NCI-H1930 (cell line): ENCODE data around the gene SERPINI1.

ENCODE experiments used
- DNase-seq, 2 experiments: peaks; one replicate each; lab custom pipeline; 2025; lab: John Stamatoyannopoulos, UW

Gene SERPINI1

GRCh38 chr3:167735233-167736138 is at the start of gene SERPINI1:
SERPINI1 (plus strand) TSS chr3:167735721; CDS start chr3:167789129, 53,408 bp downstream.
- DNase-seq = peak; percentile 80 to 82

- no peak for DNase-seq
These were observed 44.2 kb upstream of the SERPINI1 start for GRCh38 chr3:167691366-167691765.

- DNase-seq = no peak
These were observed 41.4 kb upstream of the SERPINI1 start for GRCh38 chr3:167694121-167694520.

DNA sequence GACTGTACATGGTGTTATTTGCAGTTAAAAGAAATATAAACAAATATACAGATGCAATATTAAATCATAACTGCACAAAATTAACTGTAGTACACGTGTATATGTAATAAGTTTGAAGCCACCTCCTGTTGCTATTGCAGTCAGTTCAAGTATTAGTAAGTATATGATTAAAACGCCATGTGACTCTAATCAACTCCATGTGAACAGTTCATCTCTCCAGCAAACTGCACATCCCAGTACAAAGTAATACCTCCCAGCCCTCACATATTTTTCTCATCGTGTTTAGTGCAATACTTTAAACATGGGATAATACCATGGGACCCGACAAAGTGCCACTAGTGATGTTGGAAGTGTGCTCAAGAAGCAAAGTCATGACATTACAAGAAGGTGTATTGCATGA is 35.5 kb upstream of the SERPINI1 start:
- no peak for DNase-seq

DNA sequence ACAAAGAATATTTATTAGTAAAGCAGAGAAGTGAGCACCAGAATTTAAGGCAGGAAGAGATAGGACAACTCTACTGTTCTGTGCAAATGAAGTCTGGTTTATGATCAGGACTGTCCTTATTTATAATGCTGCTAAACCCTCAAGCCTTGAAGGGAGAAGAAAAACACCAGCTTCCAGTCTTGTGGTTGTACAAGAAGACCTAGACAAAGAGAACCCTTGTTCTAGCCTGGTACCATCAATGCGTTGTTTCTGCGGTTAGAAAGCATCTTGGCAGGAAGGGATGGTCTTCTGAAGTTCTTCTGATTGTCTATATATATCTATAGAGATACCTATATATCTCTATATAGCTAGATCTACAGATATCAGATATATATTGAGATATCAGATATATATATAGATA is 34.6 kb upstream of the SERPINI1 start:
- DNase-seq = no peak

DNA sequence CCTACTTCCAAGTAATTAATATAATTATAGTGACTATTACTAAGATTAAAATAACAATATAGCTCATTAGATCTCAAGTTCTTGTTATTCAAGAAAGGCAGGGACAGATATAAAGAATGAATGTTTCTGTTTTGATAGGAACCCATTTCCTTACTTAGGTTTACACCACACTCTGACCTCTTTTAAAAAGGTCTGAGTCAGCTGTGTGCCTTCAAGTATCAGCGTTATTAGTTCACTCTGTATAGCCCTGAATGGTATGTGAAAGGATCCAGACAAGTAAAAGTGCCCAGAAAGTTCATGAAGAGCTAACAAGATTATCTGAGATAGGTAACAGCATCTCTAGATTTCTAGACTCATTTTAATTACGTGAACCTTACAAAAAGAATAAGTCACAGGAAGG is 29.7 kb upstream of the SERPINI1 start:
- DNase-seq = no peak

DNA sequence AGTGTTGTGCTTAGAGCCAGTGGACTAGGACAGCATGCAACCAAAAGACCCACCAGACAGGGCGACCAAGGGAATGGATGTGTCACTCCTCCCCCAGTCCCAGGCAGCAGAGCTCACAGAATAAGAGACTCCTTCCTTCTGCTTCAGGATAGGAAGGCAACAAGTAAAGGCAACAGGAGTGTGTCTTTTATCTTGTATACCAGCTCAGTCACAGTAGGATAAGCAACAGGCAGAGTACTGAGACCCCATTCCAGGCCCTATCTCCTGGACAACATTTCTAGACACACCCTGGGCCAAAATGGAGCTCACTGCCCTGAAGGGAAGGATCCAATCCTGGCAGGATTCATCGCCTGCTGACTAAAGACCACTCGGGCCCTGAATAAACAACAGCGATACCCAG is 25.8 kb upstream of the SERPINI1 start:
- DNase-seq = no peak

DNA sequence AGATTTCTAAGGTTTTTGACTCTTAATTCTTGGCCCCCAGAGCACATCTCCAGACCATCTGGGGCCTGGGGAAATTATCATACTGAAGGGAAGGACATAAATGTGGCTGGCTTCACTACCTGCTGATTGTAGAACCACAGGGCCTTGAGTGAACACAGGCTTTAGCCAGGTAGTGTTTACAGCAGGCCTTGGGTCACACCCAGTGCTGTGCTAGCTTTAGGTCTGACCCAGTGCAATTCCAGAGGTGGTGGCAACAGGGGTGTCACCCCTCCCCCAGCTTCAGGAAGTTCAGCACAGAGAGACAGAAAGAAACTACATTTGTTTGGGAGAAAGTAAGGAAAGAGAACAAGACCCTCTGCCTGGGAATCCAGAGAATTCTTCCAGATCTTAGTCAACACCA is 25.0 kb upstream of the SERPINI1 start:
- DNase-seq = no peak

DNA sequence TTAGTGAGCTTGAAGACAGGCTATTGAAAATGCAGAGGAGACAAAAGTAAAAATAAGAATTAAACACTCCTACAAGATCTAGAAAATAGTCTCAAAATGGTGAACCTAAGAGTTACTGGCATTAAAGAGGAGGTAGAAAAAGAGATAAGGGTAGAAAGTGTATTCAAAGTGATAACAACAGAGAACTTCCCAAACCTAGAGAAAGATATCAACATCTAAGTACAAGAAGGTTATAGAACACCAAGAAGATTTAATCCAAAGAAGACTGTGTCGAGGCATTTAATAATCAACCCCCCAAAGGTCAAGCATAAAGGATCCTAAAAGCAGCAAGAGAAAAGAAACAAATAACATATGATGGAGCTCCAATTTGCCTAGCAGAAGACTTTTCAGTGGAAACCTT is 24.1 kb upstream of the SERPINI1 start:
- no peak for DNase-seq

GRCh38 chr3:167712445-167712844 is 23.1 kb upstream of the SERPINI1 start:
- no peak for DNase-seq

DNA sequence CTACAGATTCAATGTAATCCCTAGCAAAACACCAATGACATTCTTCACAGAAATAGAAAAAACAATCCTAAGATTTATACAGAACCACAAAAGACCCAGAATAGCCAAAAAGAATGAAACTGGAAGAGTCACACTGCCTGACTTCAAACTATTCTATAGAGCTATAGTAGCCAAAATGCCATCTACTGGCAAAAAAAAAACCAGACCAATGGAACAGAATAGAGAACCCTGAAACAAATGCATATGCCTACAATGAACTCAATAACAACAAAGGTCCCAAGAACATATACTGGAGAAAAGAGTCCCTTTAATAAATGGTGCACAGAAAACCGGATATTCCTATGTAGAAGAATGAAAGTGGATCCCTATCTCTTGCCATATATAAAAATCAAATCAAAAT is 20.6 kb upstream of the SERPINI1 start:
- DNase-seq = no peak

DNA sequence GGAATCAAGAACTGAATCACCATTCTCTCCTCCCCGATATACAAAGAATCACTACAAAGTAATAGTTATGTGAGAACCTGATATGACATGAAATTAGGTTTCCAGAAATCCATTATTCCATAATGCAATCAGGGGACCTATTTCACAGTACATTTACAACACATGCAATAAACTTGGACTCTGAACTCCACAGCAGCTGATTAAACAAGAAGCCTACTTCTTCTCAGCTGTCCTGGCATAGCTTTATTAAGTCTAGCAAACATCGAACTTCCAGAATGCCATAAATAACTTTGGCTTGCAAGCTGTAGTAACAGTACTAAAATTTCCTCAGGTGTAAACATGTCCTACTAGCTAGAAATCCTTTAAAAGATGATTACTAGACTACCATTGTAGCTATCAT is 18.6 kb upstream of the SERPINI1 start:
- no peak for DNase-seq

- no peak for DNase-seq
These were observed 16.9 kb upstream of the SERPINI1 start for GRCh38 chr3:167718582-167718981.

DNA sequence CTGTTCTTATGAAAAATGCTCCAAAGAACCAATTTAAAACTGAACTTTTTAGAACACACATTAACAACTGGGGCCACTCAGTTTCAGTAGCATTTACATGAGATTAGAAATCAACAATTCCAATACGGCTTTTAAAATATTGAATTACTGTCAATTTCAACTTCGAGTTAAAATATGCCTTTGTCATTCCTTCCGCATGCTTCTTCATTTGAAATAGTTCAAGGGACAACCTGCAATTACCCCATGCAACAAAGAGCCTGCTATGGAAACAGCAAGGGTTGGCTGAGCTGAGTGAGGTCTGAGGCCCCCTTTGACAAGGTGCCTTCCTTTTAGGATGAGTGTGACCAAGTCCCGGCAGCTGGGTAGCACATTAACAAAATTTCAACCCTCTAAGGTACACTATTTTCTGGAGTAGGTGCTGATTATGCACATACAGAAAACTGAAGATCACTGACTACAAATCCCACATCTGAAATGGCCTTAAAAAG is 12.5 kb upstream of the SERPINI1 start:
- no peak for DNase-seq

DNA sequence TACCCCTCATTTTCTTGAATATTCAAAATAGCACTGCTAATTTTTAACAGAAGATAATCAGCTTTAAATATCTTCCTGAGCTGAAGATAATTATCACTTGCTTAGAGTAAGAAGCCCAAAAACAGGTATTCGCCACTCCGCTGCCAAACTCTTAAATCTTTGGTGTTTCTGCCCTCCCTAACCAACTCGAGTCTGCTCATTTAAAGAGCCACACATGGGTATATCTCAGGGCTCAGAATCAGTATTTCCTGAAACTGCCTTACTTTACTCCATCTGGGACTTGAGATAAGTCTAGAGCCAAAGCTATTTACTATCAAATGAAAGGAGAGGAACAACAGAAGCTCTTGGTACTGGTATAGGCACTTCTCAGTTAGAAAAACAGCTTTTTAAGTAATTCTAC is 11.6 kb upstream of the SERPINI1 start:
- no peak for DNase-seq

GRCh38 chr3:167728176-167728575 is 7.3 kb upstream of the SERPINI1 start:
- no peak for DNase-seq

DNA sequence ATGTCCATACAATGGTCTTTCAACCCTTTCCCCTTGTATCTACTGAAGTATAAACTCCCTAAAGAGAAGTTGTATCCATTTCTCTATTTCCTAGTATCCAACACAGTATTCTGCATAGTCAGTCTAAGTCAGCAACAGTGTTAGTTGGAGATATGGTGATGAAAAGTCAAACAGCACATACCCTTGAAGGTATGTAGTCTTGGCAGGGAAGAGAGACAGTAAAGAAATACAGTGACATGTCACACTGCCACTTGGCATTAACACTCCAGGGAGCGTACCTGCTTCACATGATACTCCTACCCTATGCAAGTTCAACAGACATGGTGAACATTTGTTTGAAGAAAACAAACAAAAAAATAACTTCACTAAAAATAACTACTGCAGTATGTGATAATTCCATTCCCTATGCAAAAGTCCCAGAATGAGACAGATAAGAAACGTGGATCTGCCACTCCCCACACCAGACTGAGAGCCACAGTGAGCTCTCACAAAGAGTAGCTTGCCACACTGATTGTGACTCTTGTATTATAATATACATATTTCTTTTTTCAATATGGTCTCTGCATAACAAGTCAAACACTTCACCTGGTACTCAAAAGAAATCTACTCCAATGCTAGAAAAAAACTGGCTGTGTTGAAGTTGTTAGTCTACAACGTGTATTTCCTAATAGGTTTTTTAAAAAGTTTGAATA is 6.7 kb upstream of the SERPINI1 start:
- DNase-seq = no peak

- no peak for DNase-seq
These were observed 5.9 kb upstream of the SERPINI1 start for GRCh38 chr3:167729591-167729990.

- no peak for DNase-seq
These were observed 4.1 kb upstream of the SERPINI1 start for GRCh38 chr3:167731393-167731792.

DNA sequence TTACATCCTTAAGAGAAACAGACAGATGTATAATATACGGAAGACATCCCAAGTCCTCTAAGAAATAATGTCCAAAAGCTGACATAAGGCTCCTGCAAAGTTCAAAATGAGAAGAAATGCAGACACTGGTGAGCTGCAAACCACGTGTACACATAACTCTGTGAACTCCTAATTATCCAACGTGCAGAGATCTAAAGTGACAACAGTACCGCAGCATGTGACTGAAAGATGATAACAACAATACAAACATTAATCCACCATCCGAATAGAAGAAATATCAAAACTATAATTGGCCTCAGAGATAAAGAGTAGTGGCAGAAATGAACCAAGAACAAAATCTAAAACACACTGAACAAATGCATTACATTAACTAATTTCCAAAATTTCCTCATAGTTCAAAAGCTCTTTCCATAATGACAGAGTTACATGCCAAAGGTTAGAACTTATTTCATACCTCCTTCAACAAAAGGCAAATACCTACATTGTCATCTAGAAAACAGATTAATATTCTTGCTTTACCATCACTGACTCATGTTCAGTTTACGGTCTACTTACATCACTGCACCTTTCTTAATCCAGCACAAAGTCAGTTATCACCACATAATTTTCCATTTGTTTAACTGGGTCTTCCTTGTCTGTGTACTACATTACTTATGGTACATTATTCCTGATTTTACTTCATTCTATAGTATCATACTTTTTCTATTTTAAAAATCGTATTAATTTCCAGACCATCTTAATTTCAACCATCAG is 3.0 kb upstream of the SERPINI1 start:
- DNase-seq = no peak

DNA sequence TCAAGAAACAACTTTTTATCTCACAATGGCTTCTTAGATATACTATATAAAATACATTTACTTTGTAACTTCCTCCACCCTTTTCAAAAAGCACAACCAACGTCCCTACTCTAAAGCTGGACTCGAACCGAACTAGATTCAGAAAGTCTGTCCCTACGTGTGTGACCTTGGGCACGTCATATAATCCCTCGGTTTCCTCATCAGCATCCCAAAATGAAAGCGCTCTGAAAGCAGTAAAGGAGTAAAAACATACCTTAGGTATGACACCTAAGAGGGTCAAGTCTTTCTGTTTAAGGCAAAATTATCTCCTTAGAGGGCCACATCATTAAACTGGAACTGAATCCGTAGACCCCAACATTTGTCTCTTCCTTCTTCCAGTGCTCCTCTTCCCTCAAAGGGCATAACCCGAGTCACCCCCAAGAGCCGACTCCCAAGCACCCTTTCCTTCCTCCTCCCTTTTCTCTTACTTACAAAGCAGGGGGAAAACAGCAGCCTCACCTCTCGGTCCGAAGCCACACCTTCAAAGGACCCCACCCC is 1.5 kb upstream of the SERPINI1 start:
- DNase-seq = no peak
